ACHN (cell line): ENCODE results near the gene RAB10.
A peak's percentile ranks its signal among the peaks of the same experiment; 100 is the strongest.
"Not testable (repeated sequence)": the region's sequence is repeated elsewhere in the genome, so short reads cannot be mapped to it uniquely, and the experiment has no call there.

Experiments used
- DNase-seq: peaks from one replicate; pipeline ENCODE4 v3.0.0-alpha.2; 2015
- in situ Hi-C: cut with HindIII; loops from 2 replicates; pipeline ENCODE4 v1.10.0; 2017; ENCODE audit warnings: low sequenced_read_pairs, low pct_ligation_motif_present, low pct_unique_long_range_greater_than_20kb

Gene RAB10

GRCh38 chr2:26011990-26012856, 21.7 kb upstream of the RAB10 start:
- in situ Hi-C loops = no loop called here
- DNase-seq = peak; percentile 48

- in situ Hi-C loops = no loop called here
- no peak for DNase-seq
Measured at GRCh38 chr2:26013668-26014067, 20.2 kb upstream of the RAB10 start.

- no peak for DNase-seq
- in situ Hi-C loops = no loop called here
Measured at GRCh38 chr2:26016012-26016705, 17.7 kb upstream of the RAB10 start.

GRCh38 chr2:26016706-26017045, 17.2 kb upstream of the RAB10 start:
- in situ Hi-C loops, DNase-seq: not testable (repeated sequence)

- in situ Hi-C loops = no loop called here
- DNase-seq = no peak
Measured at GRCh38 chr2:26017464-26018183, 16.3 kb upstream of the RAB10 start.

- peak; percentile 95 for DNase-seq
- in situ Hi-C loops = no loop called here
Measured at GRCh38 chr2:26018184-26019055, 15.5 kb upstream of the RAB10 start.

GRCh38 chr2:26020231-26020640, 13.6 kb upstream of the RAB10 start:
- no peak for DNase-seq
- in situ Hi-C loops = no loop called here

GRCh38 chr2:26024260-26024659, 9.6 kb upstream of the RAB10 start:
- DNase-seq = no peak
- in situ Hi-C loops = no loop called here

GRCh38 chr2:26025509-26025908, 8.4 kb upstream of the RAB10 start:
- DNase-seq = no peak
- in situ Hi-C loops = no loop called here

- DNase-seq, in situ Hi-C loops: not testable (repeated sequence)
Measured at GRCh38 chr2:26028083-26028482, 5.8 kb upstream of the RAB10 start.

- peak; percentile 78 for DNase-seq
- in situ Hi-C loops = not testable (repeated sequence)
Measured at GRCh38 chr2:26032586-26033269, 1.2 kb upstream of the RAB10 start.

GRCh38 chr2:26033270-26033817, 540 bp upstream of the RAB10 start:
- DNase-seq = peak; percentile 86
- in situ Hi-C loops = no loop called here

GRCh38 chr2:26034637-26034992, 731 bp downstream of the RAB10 start:
- in situ Hi-C loops = no loop called here
- peak; percentile 40 for DNase-seq

- peak; percentile 27 for DNase-seq
- in situ Hi-C loops = no loop called here
Measured at GRCh38 chr2:26035090-26035743, 1.3 kb downstream of the RAB10 start.

- in situ Hi-C loops = no loop called here
- DNase-seq = no peak
Measured at GRCh38 chr2:26039603-26040323, 5.9 kb downstream of the RAB10 start.

GRCh38 chr2:26043109-26043508, 9.2 kb downstream of the RAB10 start:
- in situ Hi-C loops = no loop called here
- DNase-seq = no peak
